ENCODE data around the gene NPPA.
A peak's percentile ranks its signal among the peaks of the same experiment; 100 is the strongest.

Gene NPPA

DNA sequence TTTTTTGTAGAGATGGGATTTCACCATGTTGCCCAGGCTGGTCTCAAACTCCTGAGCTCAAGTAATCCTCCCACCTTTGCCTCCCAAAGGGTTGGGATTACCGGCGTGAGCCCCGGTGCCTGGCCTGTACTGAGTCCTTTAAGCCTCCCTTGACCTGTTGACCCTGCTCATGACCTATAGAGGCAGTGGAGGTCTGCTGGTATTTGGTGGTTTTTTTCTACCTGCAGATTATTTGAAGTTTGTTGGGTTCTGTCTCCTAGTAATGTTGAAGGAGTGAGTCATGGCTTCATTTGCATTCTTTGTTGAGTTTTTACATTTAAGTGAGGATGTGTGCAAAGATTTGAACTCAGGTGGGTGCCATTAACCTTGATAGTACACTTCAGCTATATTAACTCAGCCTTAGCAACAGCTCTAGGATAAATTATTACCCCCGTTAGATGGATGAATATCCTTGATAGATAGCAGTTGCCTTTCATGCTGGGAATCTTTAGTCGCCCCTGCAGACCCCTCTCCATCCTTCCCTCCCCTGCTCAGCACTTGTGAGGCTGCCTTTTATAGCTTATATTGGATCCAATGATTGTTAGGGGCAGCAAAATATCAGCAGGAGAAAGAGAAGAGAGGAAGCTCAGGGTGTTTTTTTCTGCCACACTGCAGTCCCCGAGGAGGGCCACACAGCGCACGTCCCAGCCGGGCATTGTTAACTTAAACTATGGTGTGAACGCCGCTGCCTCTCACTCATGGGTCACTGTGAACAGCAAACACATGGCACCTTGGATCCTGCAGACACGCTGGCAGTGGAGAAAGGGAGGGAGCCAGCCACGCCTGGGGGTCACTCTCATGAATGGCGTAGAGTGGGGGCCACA, 26.0 kb upstream of the NPPA start:
- DNase-seq: no peak

DNA sequence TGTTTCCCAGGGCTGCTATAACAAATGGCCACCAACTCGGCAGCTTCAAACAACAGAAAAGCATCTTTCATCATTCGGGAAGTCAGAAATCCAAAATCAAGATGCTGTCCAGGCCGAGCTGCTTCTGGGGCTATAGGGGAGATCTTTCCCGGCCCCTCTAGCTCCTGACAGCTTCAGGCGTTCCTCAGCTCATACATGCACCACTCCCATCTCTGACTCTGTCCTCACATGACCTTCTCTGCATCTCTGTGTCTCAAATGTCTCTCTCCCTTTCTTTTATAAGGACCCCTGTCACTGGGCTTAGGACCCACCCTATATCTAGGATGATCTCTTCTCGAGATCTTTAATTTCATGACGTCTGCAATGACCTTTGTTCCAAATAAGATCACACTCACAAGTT, 25.0 kb upstream of the NPPA start:
- no peak for DNase-seq

DNA sequence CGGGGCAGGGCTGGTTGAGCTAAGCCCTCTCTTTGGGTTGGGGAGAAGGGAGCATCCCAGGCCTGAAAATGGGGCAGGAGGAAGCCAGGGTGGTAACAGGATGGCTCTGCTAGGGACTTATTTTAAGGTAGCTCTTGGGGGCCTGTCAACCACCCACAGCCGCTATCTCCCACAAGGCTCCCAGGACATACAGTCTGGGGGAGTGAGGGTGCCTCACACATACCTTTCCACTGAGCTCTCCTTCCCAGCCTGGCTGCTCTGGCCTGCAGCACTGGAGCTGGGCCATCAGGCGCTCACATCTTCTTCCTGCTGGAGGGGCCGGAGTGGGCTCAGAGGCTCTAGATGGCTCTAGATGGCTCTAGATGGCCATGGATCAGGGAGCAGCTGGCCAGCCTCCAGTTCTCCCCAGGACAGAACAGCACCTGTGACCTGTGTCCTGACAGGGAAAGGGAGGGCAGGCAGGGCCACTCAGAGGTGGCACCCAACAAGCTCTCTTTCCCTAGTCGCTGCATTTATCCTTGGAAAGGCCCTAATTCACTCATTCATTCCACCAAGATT, 22.1 kb upstream of the NPPA start:
- DNase-seq: no peak

DNA sequence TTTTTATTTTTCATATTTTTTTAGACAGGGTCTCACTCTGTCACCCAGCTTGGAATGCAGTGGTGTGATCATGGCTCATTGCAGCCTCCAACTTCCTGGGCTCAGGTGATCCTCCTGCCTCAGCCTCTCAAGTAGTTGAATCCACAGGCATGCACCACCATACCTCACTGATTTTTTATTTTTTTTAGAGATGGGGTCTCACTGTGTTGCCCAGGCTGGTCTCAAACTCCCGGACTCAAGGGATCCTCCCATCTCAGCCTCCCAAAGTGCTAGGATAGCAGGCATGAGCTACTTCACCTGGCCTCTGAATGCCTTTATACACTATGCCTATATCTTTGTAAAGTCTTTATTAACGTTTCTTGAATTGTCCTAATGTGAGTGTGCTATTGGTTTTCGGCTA, 21.5 kb upstream of the NPPA start:
- DNase-seq: no peak

DNA sequence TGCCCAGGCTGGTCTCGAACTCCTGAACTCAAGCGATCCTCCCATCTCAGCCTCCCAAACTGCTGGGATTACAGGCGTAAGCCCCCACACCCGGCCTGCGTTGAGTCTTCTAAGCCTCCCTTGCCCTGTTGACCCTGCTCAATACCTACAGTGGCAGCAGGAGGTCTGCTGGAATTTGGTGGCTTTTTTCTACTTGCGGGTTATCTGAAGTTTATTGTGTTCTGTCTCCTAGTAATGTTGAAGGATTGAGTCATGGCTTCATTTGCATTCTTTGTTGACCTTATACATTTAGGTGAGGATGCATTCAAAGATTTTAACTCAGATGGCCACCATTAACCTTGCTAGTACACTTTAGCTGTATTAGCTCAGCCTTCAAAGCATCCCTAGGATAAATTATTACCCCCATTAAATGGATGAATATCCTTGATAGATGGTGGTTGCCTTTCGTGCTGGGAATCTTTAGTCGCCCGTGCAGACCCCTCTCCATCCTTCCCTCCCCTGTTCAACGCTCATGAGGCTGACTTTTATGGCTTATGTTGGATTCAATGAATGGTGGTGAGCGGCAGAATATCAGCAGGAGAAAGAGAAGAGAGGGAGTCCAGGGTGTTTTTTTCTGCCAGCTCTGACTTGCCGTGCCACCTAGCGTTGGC, 20.9 kb upstream of the NPPA start:
- no peak for DNase-seq

DNA sequence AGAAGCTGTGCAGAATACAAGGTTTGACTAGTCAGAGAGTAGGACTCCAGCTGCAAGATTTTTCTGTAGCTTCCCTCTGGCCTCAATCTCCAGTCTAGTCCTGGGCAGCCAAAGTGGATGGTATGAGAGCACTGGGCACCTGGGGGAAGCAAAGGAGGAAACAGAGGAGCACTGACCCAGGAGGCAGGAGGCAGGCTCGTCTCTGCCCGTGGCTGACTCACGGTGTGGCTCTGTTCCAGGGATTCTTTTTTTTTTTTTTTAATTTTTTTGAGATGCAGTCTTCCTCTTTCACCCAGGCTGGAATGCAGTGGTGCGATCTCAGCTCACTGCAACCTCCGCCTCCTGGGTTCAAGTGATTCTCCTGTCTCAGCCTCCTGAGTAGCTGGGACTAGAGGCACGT, 15.3 kb upstream of the NPPA start:
- DNase-seq: no peak

DNA sequence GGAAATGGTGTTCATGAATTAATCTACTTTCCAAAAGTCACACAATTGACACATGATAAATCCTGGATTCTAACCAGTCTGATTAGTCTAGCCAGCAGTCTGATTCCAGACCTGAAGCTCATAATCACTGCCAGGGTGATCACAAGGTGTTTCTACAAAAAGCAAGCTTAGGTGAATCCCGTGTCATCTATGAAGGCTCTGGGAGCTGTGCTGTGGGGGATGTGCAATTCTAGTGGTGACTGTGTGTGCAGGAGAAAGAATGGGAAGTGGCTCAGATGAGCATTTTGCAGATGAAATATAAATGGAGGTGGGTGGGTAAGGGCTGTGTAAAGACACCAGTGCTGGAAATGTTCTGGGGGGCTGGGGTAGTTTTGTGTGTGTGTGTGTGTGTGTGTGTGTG, 13.0 kb upstream of the NPPA start:
- no peak for DNase-seq

DNA sequence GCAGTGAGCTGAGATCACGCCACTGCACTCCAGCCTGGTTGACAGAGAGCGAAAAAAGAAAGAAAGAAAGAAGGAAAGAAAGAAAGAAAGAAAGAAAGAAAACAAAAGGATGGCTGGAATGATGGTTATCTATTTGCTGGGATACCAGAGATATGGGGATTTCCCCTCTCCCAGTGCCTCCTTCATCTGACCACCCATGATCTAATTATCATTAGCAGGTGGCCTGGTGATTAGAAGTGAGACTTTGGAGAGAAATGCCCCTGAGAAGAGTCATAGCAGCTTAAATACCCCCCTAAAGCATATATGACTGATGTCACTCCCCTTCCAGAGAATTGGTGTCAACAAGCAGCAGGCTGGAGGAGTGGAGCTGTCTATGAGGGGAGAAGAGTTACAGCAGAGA, 12.5 kb upstream of the NPPA start:
- no peak for DNase-seq

DNA sequence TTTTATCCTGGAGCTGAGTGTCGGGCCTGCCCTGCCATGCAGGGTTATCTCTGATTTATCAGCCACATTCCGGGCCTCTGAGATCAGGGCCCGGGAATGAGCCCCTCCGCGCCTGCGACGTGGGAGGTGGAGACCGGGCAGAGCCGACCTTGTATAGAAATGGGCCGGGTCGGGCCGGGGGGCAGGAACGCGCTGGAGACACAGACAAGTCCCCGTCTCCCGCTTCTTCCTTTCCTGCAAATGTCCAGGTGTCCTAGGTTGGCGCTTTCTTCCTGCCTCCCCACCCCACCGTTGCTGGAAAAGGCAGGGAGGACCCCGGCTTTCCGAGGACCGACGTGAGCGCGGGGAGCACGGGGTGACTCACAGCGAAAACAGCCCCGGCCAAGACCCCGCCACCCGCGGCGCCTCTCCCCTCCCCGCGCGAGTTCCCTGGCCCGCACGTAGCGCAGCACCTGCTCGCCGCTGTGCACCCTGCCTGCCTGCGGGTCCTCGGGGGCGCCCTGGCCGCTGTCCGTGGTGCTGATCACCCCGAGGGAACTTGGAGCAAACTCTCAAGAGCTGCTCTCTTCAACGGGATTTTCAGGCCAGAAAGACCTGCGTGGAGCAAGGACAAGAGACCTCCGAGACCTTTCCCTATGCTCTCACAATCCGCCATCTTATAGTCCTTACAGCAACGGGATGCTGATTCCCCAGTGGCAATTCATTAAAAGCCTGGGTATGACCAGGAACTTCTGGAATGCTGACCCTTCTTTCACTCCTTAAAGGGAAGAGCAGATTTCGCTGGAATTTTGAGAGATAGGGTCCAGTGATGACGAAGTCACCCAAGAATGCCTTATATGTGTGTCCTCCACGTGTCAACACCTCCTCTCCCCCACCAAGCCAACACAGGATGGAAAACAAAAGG, 11.6 kb upstream of the NPPA start:
- no peak for DNase-seq

DNA sequence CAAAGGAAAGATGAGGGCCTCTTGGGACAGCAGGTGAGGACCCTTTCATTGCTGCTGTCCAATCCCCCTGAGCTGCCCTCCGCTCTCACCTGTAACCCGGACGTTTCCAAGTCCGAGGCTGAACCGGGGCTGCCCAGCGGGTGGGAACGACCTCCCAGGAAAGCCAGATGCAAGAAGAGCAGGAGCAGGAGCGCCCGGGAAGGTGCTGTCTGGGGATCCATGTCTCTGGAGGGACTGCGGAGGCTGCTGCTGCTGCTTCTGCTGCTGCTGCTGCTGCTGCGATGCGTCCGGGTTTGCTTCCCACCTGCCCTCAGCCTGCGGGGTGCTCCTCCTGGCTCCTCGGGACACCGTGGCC, 11.0 kb upstream of the NPPA start, which contains the start of gene NPPB:
NPPB (minus strand) TSS at position 333 of the 355 bp plus-strand sequence; CDS start at position 221, 112 bp downstream.
- no peak for DNase-seq

DNA sequence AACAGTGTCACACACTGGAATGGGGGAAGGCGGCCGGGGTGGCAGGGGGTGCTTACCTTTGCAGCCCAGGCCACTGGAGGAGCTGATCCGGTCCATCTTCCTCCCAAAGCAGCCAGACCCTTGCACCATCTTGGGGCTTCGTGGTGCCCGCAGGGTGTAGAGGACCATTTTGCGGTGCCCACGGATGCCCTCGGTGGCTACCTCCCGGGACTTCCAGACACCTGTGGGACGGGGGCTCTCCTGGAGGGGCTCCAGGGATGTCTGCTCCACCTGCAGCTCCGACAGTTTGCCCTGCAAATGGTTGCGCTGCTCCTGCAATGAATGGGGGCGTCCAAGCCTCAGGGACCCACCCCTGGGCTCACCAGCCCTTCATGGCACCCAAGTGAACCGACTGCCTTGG, 10.6 kb upstream of the NPPA start:
- no peak for DNase-seq

DNA sequence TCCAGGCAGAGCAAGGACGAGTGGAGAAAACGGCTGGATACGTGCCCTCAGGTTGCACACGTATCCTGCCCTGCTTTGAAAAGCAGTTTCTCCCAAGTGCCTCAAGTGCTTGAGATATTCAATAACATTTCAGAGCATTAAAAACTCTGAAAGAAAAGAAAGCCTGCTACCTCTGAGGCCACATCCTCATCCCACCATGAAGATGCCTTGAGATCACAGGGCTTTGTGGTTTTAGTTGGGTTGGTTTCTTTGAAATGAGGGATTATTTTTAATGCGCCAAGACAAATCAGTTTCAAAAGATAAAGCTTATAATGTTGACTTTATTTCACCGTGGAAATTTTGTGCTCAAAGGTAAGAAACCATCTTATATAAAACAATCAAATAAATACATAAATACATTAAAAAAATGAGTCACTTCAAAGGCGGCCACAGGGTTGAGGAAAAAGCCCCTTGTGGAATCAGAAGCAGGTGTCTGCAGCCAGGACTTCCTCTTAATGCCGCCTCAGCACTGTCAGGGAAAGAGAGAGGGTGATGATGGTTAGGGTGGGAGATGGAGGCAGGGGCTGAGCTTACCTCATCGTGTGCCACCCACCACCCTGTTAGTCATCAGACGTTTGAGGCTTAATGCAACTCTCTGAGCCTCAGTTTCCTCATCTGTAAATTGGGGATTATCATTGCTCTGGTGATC, 9.7 kb upstream of the NPPA start:
- no peak for DNase-seq

DNA sequence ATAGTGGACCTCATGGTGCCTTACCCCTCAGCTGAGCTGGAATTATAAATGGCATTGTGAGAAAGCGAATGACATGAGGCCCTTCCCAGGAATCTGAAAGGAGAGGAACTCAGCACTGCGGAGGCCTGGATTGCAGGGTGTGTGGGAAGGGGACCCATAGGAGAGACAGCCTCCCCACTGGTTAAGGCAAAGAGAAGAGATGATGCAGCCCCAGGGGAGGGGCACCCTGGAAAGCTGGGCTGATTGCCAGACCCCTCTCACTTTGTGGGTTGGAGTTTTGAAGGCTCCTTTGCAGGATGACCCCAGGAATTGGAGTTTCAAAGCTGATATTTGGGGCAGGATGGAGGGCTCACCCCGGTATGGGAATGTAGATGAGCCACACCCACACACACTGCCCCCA, 9.1 kb upstream of the NPPA start:
- DNase-seq: no peak

DNA sequence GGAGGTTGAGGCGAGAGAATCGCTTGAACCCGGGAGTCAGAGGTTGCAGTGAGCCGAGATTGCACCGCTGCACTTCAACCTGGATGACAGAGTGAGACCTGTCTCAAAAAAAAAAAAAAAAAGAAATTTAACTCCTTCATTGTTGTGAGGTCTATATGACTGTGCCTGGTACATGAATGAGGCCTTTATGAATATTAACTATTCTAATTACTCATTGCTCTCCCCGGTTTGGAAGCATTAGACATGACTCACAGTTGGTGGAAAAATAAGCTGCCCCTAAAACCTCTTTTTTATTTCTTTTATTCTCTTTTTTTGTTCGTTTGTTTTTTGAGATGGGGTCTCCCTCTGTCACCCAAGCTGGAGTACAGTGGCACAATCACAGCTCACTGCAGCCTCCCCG, 7.8 kb upstream of the NPPA start:
- DNase-seq: no peak

DNA sequence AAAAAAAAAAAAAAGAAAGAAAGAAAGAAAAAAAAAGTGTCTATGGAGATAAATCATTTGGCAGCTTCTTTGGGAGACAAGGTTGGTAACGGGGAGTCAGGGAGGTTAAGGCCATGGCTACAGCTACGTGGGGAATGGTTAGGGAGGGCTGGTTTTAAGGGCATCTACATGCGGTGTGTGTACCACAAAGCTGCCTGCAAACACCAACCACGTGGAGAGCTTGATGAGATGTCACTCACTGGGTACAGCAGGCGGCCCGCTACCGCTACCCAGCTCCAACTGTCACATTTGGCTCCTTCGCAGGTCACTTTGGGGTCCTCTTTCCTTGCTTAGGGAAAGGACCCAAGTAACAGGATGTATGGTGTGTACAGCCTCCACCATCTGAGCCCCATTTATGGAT, 6.9 kb upstream of the NPPA start:
- no peak for DNase-seq

DNA sequence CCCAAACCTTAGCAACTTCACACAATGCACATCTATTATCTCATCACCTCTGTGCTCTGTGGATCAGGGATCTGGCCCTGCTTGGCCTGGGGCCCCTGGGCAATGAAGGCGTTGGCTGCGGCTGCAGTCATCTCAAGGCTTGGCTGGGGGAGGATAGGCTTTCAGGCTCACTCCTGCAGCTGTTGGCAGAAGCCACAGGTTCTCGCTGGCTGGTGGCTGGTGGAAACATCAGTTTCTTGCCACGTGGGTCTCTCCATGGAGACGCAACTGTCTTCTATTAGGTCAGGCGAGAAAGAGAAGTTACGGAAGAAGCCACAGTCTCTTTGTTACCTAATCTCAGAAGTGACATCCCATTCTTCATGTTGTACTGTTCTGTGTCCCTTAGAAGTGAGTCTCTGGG, 3.6 kb upstream of the NPPA start:
- no peak for DNase-seq

DNA sequence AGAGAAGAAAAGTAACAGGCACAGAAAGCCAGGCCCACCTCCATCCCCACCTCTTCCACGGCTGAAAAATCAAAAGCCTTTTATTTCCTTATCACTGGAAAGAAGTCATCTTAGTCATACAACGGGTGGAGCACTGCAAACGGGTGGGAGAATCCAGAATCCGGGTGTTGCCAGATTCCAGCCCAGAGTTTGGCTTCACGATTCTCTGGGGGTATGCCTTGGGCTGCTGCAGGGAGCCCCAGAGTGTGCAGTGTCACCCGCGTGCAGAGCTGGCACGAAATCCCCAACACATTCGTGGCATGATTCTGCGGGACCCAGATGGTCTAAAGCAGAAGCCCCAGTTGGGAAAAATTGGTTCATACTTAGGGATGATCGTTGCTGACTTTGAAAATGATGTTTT, 2.6 kb upstream of the NPPA start:
- no peak for DNase-seq

DNA sequence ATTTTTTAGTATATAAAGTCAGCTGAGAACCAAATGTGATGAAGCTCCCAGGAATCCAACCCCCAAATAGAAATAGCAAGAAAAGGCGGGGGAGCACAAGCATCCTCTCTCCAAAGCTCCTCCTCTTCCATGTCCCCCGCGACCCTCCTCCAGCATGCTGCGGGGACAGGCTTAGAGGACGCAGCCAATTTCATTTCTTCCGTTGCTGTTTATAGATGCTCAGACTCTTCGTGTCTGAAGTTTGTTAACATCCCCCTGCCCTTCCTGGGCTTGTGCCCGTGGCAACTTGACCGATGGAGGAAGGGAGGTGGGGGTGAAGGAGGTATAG, 754 bp upstream of the NPPA start:
- DNase-seq: no peak

DNA sequence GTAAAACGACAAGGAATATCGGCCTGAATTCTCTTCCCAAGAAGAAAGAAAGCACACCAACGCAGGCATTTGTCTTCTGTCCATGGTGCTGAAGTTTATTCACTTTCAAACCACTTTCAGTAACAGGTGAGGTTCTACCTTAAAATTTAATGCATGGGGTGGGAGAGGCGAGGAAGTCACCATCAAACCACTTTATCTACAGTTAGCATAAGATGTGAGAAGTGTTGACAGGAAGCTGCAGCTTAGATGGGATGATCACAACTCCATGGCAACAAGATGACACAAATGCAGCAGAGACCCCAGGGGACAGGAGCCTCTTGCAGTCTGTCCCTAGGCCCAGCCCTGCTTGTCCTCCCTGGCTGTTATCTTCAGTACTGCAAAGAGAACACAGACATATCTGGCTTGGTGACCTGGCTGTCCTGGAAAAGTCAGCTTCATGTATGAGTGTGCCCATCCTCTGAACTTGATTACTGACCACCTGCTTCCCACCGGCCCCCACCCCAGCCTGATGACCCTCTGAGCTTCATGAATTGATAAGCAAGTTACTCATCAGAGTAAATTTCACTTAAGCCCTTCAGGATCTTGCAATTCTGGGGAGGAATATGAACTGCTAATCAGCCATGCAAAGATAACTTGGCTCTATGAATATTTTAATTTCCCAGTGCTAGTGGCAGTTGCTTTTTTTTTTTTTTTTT, 1.8 kb downstream of the NPPA start:
- DNase-seq: no peak

DNA sequence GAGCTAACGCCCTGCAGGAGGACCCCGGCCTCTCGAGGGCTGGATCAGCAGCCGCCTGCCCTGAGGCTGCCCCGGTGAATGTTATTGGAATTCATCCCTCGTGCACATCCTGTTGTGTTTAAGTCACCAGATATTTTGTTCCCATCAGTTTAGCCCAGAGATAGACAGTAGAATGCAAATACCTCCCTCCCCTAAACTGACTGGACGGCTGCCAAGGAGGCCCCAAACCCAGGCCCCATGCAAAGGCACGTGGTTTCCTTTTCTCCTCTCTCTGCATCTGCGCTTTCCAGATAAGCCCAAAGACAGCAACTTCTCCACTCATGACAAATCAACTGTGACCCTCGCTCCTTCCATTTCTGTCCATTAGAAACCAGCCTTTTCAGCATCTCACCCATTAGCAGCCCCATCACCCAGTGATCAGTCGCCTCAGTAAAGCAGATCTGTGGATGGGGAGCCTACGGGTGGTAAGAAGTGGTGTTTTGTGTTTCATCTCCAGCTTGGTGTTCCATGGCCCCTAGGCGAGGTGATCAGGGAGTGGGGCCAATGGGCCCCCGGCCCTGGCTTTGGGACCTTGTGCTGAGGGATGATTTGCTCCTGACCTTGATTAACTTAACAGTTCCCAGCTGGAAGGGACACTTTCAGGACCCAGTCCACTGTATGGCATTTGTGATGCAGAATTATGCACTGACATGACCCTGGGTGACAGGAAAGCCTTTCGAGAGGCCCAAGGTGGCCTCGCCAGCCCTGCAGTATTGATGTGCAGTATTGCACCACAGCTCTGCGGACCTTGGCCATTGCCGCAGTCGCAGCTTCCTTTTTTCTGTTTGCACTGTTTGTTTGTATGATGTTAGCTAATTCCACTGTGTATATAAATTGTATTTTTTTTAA, 5.2 kb downstream of the NPPA start:
- DNase-seq: peak; percentile 56

Data from NCI-H1092 treated with DMSO at 0.1 percent for 48 hours (cell line).